Testis (tissue), 3 donors: ENCODE results near the gene ARF6. TPM values are rescaled to one million over a fixed set of nuclear protein-coding genes. Genes with fewer than 3 reads are reported as not detected.

Source experiments
- DNase-seq: peaks from one replicate; pipeline ENCODE4 v3.0.0-alpha.2; 2019
- H3K27ac ChIP-seq, 2 donors: fragments of 200-600 bp; sonication (generic); one replicate each; pipeline ENCODE4 v1.5.1; 2019
- H3K27me3 ChIP-seq: fragments of 200-600 bp; sonication (generic); one replicate; pipeline ENCODE4 v1.5.1; 2019
- H3K36me3 ChIP-seq: fragments of 200-600 bp; sonication (generic); one replicate; pipeline ENCODE4 v1.5.1; 2017; ENCODE audit warnings: low read depth; ENCODE audit errors: missing control alignments
- H3K4me1 ChIP-seq: fragments of 200-600 bp; sonication (generic); one replicate; pipeline ENCODE4 v1.5.1; 2019
- H3K4me3 ChIP-seq, 2 donors: fragments of 200-600 bp; sonication (generic); one replicate each; pipeline ENCODE4 v1.5.1; 2017 to 2019
- H3K9me3 ChIP-seq: fragments of 200-600 bp; sonication (generic); one replicate; pipeline ENCODE4 v1.5.1; 2017
- CTCF ChIP-seq, 3 experiments: fragments of 450-650 bp in 2 of 3; fragments of 200-600 bp in 1 of 3; sonication (generic) in 1 of 3; IDR thresholded peaks; one replicate each; pipeline ENCODE4 v1.5.1; 2016 to 2019; ENCODE audit warnings: antibody characterized with exemption in 3 of 3, mild to moderate bottlenecking in 2 of 3, moderate library complexity in 1 of 3
- POLR2A ChIP-seq: fragments of 450-650 bp; IDR thresholded peaks from one replicate; pipeline ENCODE4 v1.6.1; 2017; ENCODE audit warnings: antibody characterized with exemption, mild to moderate bottlenecking, moderate library complexity
- WGBS, 2 donors: methylation state at CpG; one replicate each; pipeline ENCODE4 v1.1.5; 2018; 5-methylcytosine and 5-hydroxymethylcytosine counted together
- intact Hi-C: fragments of 100-400 bp; cut with DNase I; formaldehyde crosslinking; loops from one replicate; pipeline ENCODE4 v1.15.1; 2023; ENCODE audit warnings: low total_unique reads
- polyA plus RNA-seq: library from polyadenylated mRNA; stranded (reverse); fragments of 350-450 nt; fragmentation: Illumina TruSeq; extraction: RNeasy Lipid Tissue Mini Kit (QIAGEN cat#74804); gene quantifications from one replicate; pipeline ENCODE4 v1.2.3, GENCODE V29; 2014; ENCODE audit warnings: low read depth, low replicate concordance; ENCODE audit not compliant: insufficient read depth
- small RNA-seq, 2 donors: library from RNA; depleted of rRNA; stranded (forward); fragments of <200 nt; gene quantifications; one replicate each; pipeline ENCODE3, GENCODE V24; 2016
- total RNA-seq, 2 donors: library from RNA; depleted of rRNA; stranded (reverse); fragments of >200 nt; gene quantifications; one replicate each; pipeline ENCODE4 v1.2.3, GENCODE V29; 2016

The ARF6 gene
- total and polyA plus RNA-seq, 3 donors from 2014 or later, result 41.3 to 51.8 (median 45.2) TPM

- Histone ChIP-seq H3K9me3 (no peaks in the 10 kb centered on the region), H3K36me3 (no peaks in the 10 kb centered on the region), H3K4me1 (no peaks in the 10 kb centered on the region), H3K27me3 (no peaks in the 10 kb centered on the region), H3K4me3 (no peak overlapping the region), H3K27ac (no peak overlapping the region)
- intact Hi-C loops, result no loop called here
- WGBS, 2 donors, result 71 to 72% methylated on average over 1 of the region's 1 CpG
- no peak for DNase-seq
- TF ChIP-seq POLR2A (no peak), CTCF (IDR thresholded peaks at IDR 0.05) (no peak)
Measured at GRCh38 chr14:49940808-49941421, 48.0 kb downstream of the ARF6 start.

- intact Hi-C loops, result no loop called here
- no peaks in the 10 kb centered on the region for H3K36me3 ChIP-seq
- no peaks in the 10 kb centered on the region for H3K4me1 ChIP-seq
- 73 to 90% methylated on average over 2 of the region's 2 CpGs for WGBS, 2 donors
- no peaks in the 10 kb centered on the region for H3K9me3 ChIP-seq
- H3K27me3 ChIP-seq, result no peaks in the 10 kb centered on the region
- H3K27ac ChIP-seq, result no peak overlapping the region
- no peak for DNase-seq
- no peak overlapping the region for H3K4me3 ChIP-seq
- TF ChIP-seq CTCF (IDR thresholded peaks at IDR 0.05) (no peak), POLR2A (no peak)
Measured at GRCh38 chr14:49942090-49942489, 49.2 kb downstream of the ARF6 start.

GRCh38 chr14:49944501-49944900, 51.6 kb downstream of the ARF6 start:
- TF ChIP-seq CTCF (IDR thresholded peaks at IDR 0.05) (no peak), POLR2A (no peak)
- Histone ChIP-seq H3K27me3 (no peaks in the 10 kb centered on the region), H3K27ac (no peak overlapping the region), H3K4me1 (no peaks in the 10 kb centered on the region), H3K4me3 (no peak overlapping the region), H3K9me3 (no peaks in the 10 kb centered on the region), H3K36me3 (no peaks in the 10 kb centered on the region)
- WGBS, 2 donors, result 36 to 53% methylated on average over 1 of the region's 1 CpG
- no peak for DNase-seq
- intact Hi-C loops, result no loop called here

- TF ChIP-seq CTCF (IDR thresholded peaks at IDR 0.05) (no peak), POLR2A (no peak)
- WGBS, 2 donors, result 90% methylated on average over 6 to 8 of the region's 8 CpGs
- intact Hi-C loops, result no loop called here
- Histone ChIP-seq H3K9me3 (no peaks in the 10 kb centered on the region), H3K4me3 (no peak overlapping the region), H3K27ac (no peak overlapping the region), H3K4me1 (no peaks in the 10 kb centered on the region), H3K36me3 (no peaks in the 10 kb centered on the region), H3K27me3 (no peaks in the 10 kb centered on the region)
- DNase-seq, result no peak
Measured at GRCh38 chr14:49945448-49946319, 52.8 kb downstream of the ARF6 start.

Small RNA genes lying within 50 kb of the gene (small RNA-seq; reads per million reads assigned to genes)
- gene RF00017 (0 reads per million in 2 donors), gene RN7SL2 (82.2 to 155 reads per million in 2 donors), gene RN7SL3 (0.57 to 1.2 reads per million in 2 donors), gene RNU6-189P (0 reads per million in 2 donors)

Other genes starting within 250 kb of the ARF6 start
- 10 to 100 TPM in 1 of 2 donors, 1 to 10 TPM in 1; 9.0 to 13.4 TPM for gene POLE2, start 204.9 kb upstream of the ARF6 start, total RNA-seq
- gene POLE2, start 204.9 kb upstream of the ARF6 start, polyA plus RNA-seq, result 8.2 TPM
- gene KLHDC1, start 200.0 kb upstream of the ARF6 start, total RNA-seq, result 10 to 100 TPM in 1 of 2 donors, 1 to 10 TPM in 1; 5.1 to 10.9 TPM
- gene KLHDC1, start 200.0 kb upstream of the ARF6 start, polyA plus RNA-seq, result 7.6 TPM
- 10 to 100 TPM; 74.4 to 90.7 TPM for gene KLHDC2, start 124.9 kb upstream of the ARF6 start, total RNA-seq
- gene KLHDC2, start 124.9 kb upstream of the ARF6 start, polyA plus RNA-seq, result 127 TPM
- 10 to 100 TPM; 81.3 to 98.7 TPM for gene NEMF, start 40.3 kb upstream of the ARF6 start, total RNA-seq
- 13.8 TPM for gene NEMF, start 40.3 kb upstream of the ARF6 start, polyA plus RNA-seq
- gene VCPKMT, start 223.5 kb downstream of the ARF6 start, total RNA-seq, result 10 to 100 TPM in 1 of 2 donors, 1 to 10 TPM in 1; 8.5 to 10.2 TPM
- gene VCPKMT, start 223.5 kb downstream of the ARF6 start, polyA plus RNA-seq, result 14.5 TPM